Measurements from ENCODE around the gene EPHB2. TPM values are rescaled to one million over a fixed set of nuclear protein-coding genes. Genes with fewer than 3 reads are reported as not detected.

Gene EPHB2
- total RNA-seq, 4 donors from 2014 or later = 7.2 to 12.6 (median 9.1) TPM

GRCh38 chr1:22721122-22721873 is 10.7 kb downstream of the EPHB2 start:
- Histone ChIP-seq H3K27ac (peak overlapping the region in 1 of 4 donors; percentile 46), H3K36me3 (no peaks in the 10 kb centered on the region), H3K27me3 (no peaks in the 10 kb centered on the region), H3K9me3 (no peaks in the 10 kb centered on the region), H3K4me3 (no peak overlapping the region), H3K4me1 (peaks cover 0 to 6% (median 0%) of the 10 kb centered on the region in 4 donors)
- 81 to 83% methylated on average over 10 of the region's 10 CpGs for WGBS, 2 donors
- peak in 1 of 2 donors; percentile 33 for DNase-seq (ENCODE audit: low spot score in 2 of 2)
- no peak for TF ChIP-seq POLR2A (IDR thresholded peaks at IDR 0.05)
- peak in 1 of 2 donors; percentile 54 for TF ChIP-seq EP300 (IDR thresholded peaks at IDR 0.05)

- H3K27ac ChIP-seq = no peak overlapping the region
These were observed 12.4 kb downstream of the EPHB2 start for GRCh38 chr1:22722901-22723550.

GRCh38 chr1:22727873-22728272 is 17.2 kb downstream of the EPHB2 start:
- no peak for TF ChIP-seq POLR2A (IDR thresholded peaks at IDR 0.05)
- no peak for TF ChIP-seq CTCF (IDR thresholded peaks at IDR 0.05)
- no peak for TF ChIP-seq EP300 (IDR thresholded peaks at IDR 0.05)
- H3K36me3 ChIP-seq = no peaks in the 10 kb centered on the region
- H3K27me3 ChIP-seq = no peaks in the 10 kb centered on the region
- H3K27ac ChIP-seq = no peak overlapping the region
- H3K9me3 ChIP-seq = no peaks in the 10 kb centered on the region
- no peak for DNase-seq (ENCODE audit: low spot score in 2 of 2)
- H3K4me1 ChIP-seq = peaks cover 0 to 9% (median 0%) of the 10 kb centered on the region in 4 donors
- no peak overlapping the region for H3K4me3 ChIP-seq
- WGBS, 2 donors = 87 to 90% methylated on average over 2 of the region's 2 CpGs

More at GRCh38 chr1:22722901-22723550, 12.4 kb downstream of the EPHB2 start:
- TF ChIP-seq EP300 (IDR thresholded peaks at IDR 0.05) (no peak), CTCF (IDR thresholded peaks at IDR 0.05) (no peak), POLR2A (IDR thresholded peaks at IDR 0.05) (no peak)
- Histone ChIP-seq H3K9me3 (no peaks in the 10 kb centered on the region), H3K4me1 (no peaks in the 10 kb centered on the region), H3K4me3 (no peak overlapping the region), H3K36me3 (no peaks in the 10 kb centered on the region), H3K27me3 (no peaks in the 10 kb centered on the region)
- no peak for DNase-seq (ENCODE audit: low spot score in 2 of 2)
- WGBS, 2 donors = 43 to 61% methylated on average over 16 to 18 of the region's 26 CpGs

- H3K27me3 ChIP-seq = no peaks in the 10 kb centered on the region
- H3K9me3 ChIP-seq = no peaks in the 10 kb centered on the region
- no peak for DNase-seq (ENCODE audit: low spot score in 2 of 2)
- H3K36me3 ChIP-seq = no peaks in the 10 kb centered on the region
- no peak overlapping the region for H3K4me3 ChIP-seq
- peaks cover 0 to 9% (median 0%) of the 10 kb centered on the region in 4 donors for H3K4me1 ChIP-seq
- 62 to 67% methylated on average over 4 to 11 of the region's 14 CpGs for WGBS, 2 donors
- no peak for TF ChIP-seq POLR2A (IDR thresholded peaks at IDR 0.05)
- TF ChIP-seq EP300 (IDR thresholded peaks at IDR 0.05) = no peak
- TF ChIP-seq CTCF (IDR thresholded peaks at IDR 0.05) = no peak
- no peak overlapping the region for H3K27ac ChIP-seq
These were observed 18.2 kb downstream of the EPHB2 start for GRCh38 chr1:22728751-22729399.

GRCh38 chr1:22729400-22729773 is 18.7 kb downstream of the EPHB2 start:
- WGBS, 2 donors = 88 to 92% methylated on average over 1 of the region's 1 CpG
- no peaks in the 10 kb centered on the region for H3K36me3 ChIP-seq
- no peak for TF ChIP-seq EP300 (IDR thresholded peaks at IDR 0.05)
- TF ChIP-seq CTCF (IDR thresholded peaks at IDR 0.05) = no peak
- no peak for TF ChIP-seq POLR2A (IDR thresholded peaks at IDR 0.05)

More at GRCh38 chr1:22729400-22729773, 18.7 kb downstream of the EPHB2 start:
- no peak overlapping the region for H3K4me3 ChIP-seq
- H3K4me1 ChIP-seq = peaks cover 0 to 9% (median 0%) of the 10 kb centered on the region in 4 donors
- DNase-seq (ENCODE audit: low spot score in 2 of 2) = no peak
- H3K9me3 ChIP-seq = no peaks in the 10 kb centered on the region
- H3K27me3 ChIP-seq = no peaks in the 10 kb centered on the region
- H3K27ac ChIP-seq = no peak overlapping the region
